Gastrocnemius medialis (tissue), 4 donors: ENCODE data around the gene CLDN15.

Source experiments
- POLR2A ChIP-seq, 2 donors: fragments of 450-650 bp; IDR thresholded peaks; one replicate each; pipeline ENCODE4 v1.6.1; 2017; ENCODE audit warnings: antibody characterized with exemption in 2 of 2, mild to moderate bottlenecking in 2 of 2, moderate library complexity in 2 of 2
- TF ChIP-seq, protein P1 (sequence below), 5 experiments: fragments of 450-650 bp in 3 of 5; fragments of 200-600 bp in 2 of 5; sonication (generic) in 2 of 5; IDR thresholded peaks in 4 of 5; conservative IDR thresholded peaks in 1 of 5; 1 replicate in 4 of 5; 2 replicates in 1 of 5; pipeline ENCODE4 v1.5.1; 2016 to 2019; ENCODE audit warnings: antibody characterized with exemption in 5 of 5, mild to moderate bottlenecking in 3 of 5, moderate library complexity in 3 of 5

DNA sequence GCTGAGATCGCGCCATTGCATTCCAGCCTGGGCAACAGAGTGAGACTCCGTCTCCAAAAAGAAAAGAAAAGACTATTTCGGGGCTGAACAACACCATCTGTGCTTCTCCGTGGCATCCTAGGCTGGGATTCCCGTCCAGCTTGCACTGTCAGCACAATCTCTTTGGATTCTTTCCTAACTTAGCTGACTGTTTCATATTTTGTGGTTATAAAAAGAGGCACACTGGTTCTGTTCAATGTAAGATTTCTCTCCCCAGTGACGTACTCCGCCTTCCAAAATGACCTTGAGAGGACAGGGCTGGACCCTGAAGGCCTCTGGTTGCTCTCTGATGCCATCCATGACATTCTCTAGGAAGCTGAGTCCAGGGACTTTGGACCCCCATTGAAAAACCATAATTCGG lies 10.9 kb downstream of the CLDN15 start:
- TF ChIP-seq, protein P1, sequence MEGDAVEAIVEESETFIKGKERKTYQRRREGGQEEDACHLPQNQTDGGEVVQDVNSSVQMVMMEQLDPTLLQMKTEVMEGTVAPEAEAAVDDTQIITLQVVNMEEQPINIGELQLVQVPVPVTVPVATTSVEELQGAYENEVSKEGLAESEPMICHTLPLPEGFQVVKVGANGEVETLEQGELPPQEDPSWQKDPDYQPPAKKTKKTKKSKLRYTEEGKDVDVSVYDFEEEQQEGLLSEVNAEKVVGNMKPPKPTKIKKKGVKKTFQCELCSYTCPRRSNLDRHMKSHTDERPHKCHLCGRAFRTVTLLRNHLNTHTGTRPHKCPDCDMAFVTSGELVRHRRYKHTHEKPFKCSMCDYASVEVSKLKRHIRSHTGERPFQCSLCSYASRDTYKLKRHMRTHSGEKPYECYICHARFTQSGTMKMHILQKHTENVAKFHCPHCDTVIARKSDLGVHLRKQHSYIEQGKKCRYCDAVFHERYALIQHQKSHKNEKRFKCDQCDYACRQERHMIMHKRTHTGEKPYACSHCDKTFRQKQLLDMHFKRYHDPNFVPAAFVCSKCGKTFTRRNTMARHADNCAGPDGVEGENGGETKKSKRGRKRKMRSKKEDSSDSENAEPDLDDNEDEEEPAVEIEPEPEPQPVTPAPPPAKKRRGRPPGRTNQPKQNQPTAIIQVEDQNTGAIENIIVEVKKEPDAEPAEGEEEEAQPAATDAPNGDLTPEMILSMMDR (IDR thresholded peaks at IDR 0.05 in 4 of 5, conservative IDR thresholded peaks at IDR 0.05 in 1 of 5): no peak
- no peak for TF ChIP-seq POLR2A (IDR thresholded peaks at IDR 0.05)
